T-helper 1 cell treated with Interleukin-12 subunit alpha and Interleukin-12 subunit beta and Interleukin-4 antibody, amounts not matched to agents 30 μg/mL and 1 μg/mL, for 36 hours (primary cell): ENCODE data around the gene LDLRAD3.

Experiments used
- H3K27ac Mint-ChIP-seq: one replicate; pipeline ENCODE4 v1.8.0; 2021; ENCODE audit warnings: mild to moderate bottlenecking, mixed read lengths
- H3K27me3 Mint-ChIP-seq: one replicate; pipeline ENCODE4 v1.8.0; 2021; ENCODE audit warnings: low read depth, mixed read lengths
- H3K36me3 Mint-ChIP-seq: one replicate; pipeline ENCODE4 v1.8.0; 2021; ENCODE audit warnings: low read depth, mixed read lengths
- H3K4me1 Mint-ChIP-seq: one replicate; pipeline ENCODE4 v1.8.0; 2021; ENCODE audit warnings: low read depth, mixed read lengths
- H3K4me3 Mint-ChIP-seq: one replicate; pipeline ENCODE4 v1.8.0; 2021; ENCODE audit warnings: mild to moderate bottlenecking, moderate library complexity, mixed read lengths
- H3K9me3 Mint-ChIP-seq: one replicate; pipeline ENCODE4 v1.8.0; 2021; ENCODE audit warnings: mixed read lengths

The LDLRAD3 gene

GRCh38 chr11:36019005-36019596, 75.2 kb downstream of the LDLRAD3 start:
- H3K4me3 Mint-ChIP-seq = no peak overlapping the region
- no peaks in the 10 kb centered on the region for H3K36me3 Mint-ChIP-seq
- no peaks in the 10 kb centered on the region for H3K4me1 Mint-ChIP-seq
- no peaks in the 10 kb centered on the region for H3K9me3 Mint-ChIP-seq
- H3K27ac Mint-ChIP-seq = no peak overlapping the region
- H3K27me3 Mint-ChIP-seq = peaks cover 10% of the 10 kb centered on the region

- Mint-ChIP-seq H3K9me3 (no peaks in the 10 kb centered on the region), H3K27me3 (peaks cover 10% of the 10 kb centered on the region), H3K4me3 (no peak overlapping the region), H3K27ac (no peak overlapping the region), H3K36me3 (no peaks in the 10 kb centered on the region), H3K4me1 (no peaks in the 10 kb centered on the region)
Observed at GRCh38 chr11:36019722-36020121, 75.9 kb downstream of the LDLRAD3 start.

GRCh38 chr11:36022882-36023281, 79.0 kb downstream of the LDLRAD3 start:
- Mint-ChIP-seq H3K4me3 (no peak overlapping the region), H3K9me3 (no peaks in the 10 kb centered on the region), H3K36me3 (no peaks in the 10 kb centered on the region), H3K4me1 (no peaks in the 10 kb centered on the region), H3K27me3 (peaks cover 10% of the 10 kb centered on the region), H3K27ac (no peak overlapping the region)

- no peaks in the 10 kb centered on the region for H3K9me3 Mint-ChIP-seq
- no peak overlapping the region for H3K4me3 Mint-ChIP-seq
- H3K27me3 Mint-ChIP-seq = peaks cover 8% of the 10 kb centered on the region
- H3K4me1 Mint-ChIP-seq = no peaks in the 10 kb centered on the region
- no peak overlapping the region for H3K27ac Mint-ChIP-seq
- H3K36me3 Mint-ChIP-seq = no peaks in the 10 kb centered on the region
Observed at GRCh38 chr11:36023922-36024321, 80.1 kb downstream of the LDLRAD3 start.

GRCh38 chr11:36024716-36025115, 80.9 kb downstream of the LDLRAD3 start:
- no peak overlapping the region for H3K4me3 Mint-ChIP-seq
- H3K27me3 Mint-ChIP-seq = peaks cover 6% of the 10 kb centered on the region
- H3K36me3 Mint-ChIP-seq = no peaks in the 10 kb centered on the region
- no peaks in the 10 kb centered on the region for H3K4me1 Mint-ChIP-seq
- H3K27ac Mint-ChIP-seq = no peak overlapping the region
- H3K9me3 Mint-ChIP-seq = no peaks in the 10 kb centered on the region

- Mint-ChIP-seq H3K4me3 (no peak overlapping the region), H3K4me1 (no peaks in the 10 kb centered on the region), H3K27me3 (peaks cover 3% of the 10 kb centered on the region), H3K36me3 (no peaks in the 10 kb centered on the region), H3K9me3 (no peaks in the 10 kb centered on the region), H3K27ac (no peak overlapping the region)
Observed at GRCh38 chr11:36026315-36026968, 82.6 kb downstream of the LDLRAD3 start.

GRCh38 chr11:36027731-36028130, 83.9 kb downstream of the LDLRAD3 start:
- no peaks in the 10 kb centered on the region for H3K9me3 Mint-ChIP-seq
- H3K36me3 Mint-ChIP-seq = no peaks in the 10 kb centered on the region
- H3K27ac Mint-ChIP-seq = no peak overlapping the region

GRCh38 chr11:36029616-36030015, 85.8 kb downstream of the LDLRAD3 start:
- H3K4me1 Mint-ChIP-seq = no peaks in the 10 kb centered on the region
- no peak overlapping the region for H3K27ac Mint-ChIP-seq
- no peak overlapping the region for H3K4me3 Mint-ChIP-seq

More at GRCh38 chr11:36027731-36028130, 83.9 kb downstream of the LDLRAD3 start:
- Mint-ChIP-seq H3K4me1 (no peaks in the 10 kb centered on the region), H3K27me3 (peaks cover 3% of the 10 kb centered on the region), H3K4me3 (no peak overlapping the region)

GRCh38 chr11:36030731-36031281, 86.9 kb downstream of the LDLRAD3 start:
- Mint-ChIP-seq H3K9me3 (no peaks in the 10 kb centered on the region), H3K4me3 (no peak overlapping the region), H3K27me3 (no peaks in the 10 kb centered on the region), H3K27ac (no peak overlapping the region), H3K36me3 (no peaks in the 10 kb centered on the region), H3K4me1 (no peaks in the 10 kb centered on the region)

More at GRCh38 chr11:36029616-36030015, 85.8 kb downstream of the LDLRAD3 start:
- H3K36me3 Mint-ChIP-seq = no peaks in the 10 kb centered on the region
- no peaks in the 10 kb centered on the region for H3K27me3 Mint-ChIP-seq
- no peaks in the 10 kb centered on the region for H3K9me3 Mint-ChIP-seq

GRCh38 chr11:36033082-36033751, 89.4 kb downstream of the LDLRAD3 start:
- Mint-ChIP-seq H3K27ac (no peak overlapping the region), H3K9me3 (no peaks in the 10 kb centered on the region), H3K36me3 (no peaks in the 10 kb centered on the region), H3K27me3 (no peaks in the 10 kb centered on the region), H3K4me3 (no peak overlapping the region), H3K4me1 (no peaks in the 10 kb centered on the region)

GRCh38 chr11:36033936-36034335, 90.1 kb downstream of the LDLRAD3 start:
- H3K4me3 Mint-ChIP-seq = no peak overlapping the region
- H3K9me3 Mint-ChIP-seq = no peaks in the 10 kb centered on the region
- H3K36me3 Mint-ChIP-seq = no peaks in the 10 kb centered on the region
- no peaks in the 10 kb centered on the region for H3K4me1 Mint-ChIP-seq
- no peak overlapping the region for H3K27ac Mint-ChIP-seq
- H3K27me3 Mint-ChIP-seq = no peaks in the 10 kb centered on the region

- Mint-ChIP-seq H3K9me3 (no peaks in the 10 kb centered on the region), H3K4me3 (no peak overlapping the region), H3K27me3 (no peaks in the 10 kb centered on the region), H3K4me1 (no peaks in the 10 kb centered on the region), H3K36me3 (no peaks in the 10 kb centered on the region), H3K27ac (no peak overlapping the region)
Observed at GRCh38 chr11:36034551-36035331, 90.9 kb downstream of the LDLRAD3 start.

- no peaks in the 10 kb centered on the region for H3K36me3 Mint-ChIP-seq
Observed at GRCh38 chr11:36035454-36035853, 91.6 kb downstream of the LDLRAD3 start.

GRCh38 chr11:36035999-36036398, 92.1 kb downstream of the LDLRAD3 start:
- Mint-ChIP-seq H3K4me1 (no peaks in the 10 kb centered on the region), H3K4me3 (no peak overlapping the region), H3K9me3 (no peaks in the 10 kb centered on the region)

More at GRCh38 chr11:36035454-36035853, 91.6 kb downstream of the LDLRAD3 start:
- no peaks in the 10 kb centered on the region for H3K9me3 Mint-ChIP-seq
- no peak overlapping the region for H3K4me3 Mint-ChIP-seq
- H3K27ac Mint-ChIP-seq = no peak overlapping the region
- H3K27me3 Mint-ChIP-seq = no peaks in the 10 kb centered on the region
- no peaks in the 10 kb centered on the region for H3K4me1 Mint-ChIP-seq

More at GRCh38 chr11:36035999-36036398, 92.1 kb downstream of the LDLRAD3 start:
- Mint-ChIP-seq H3K27ac (no peak overlapping the region), H3K27me3 (no peaks in the 10 kb centered on the region), H3K36me3 (no peaks in the 10 kb centered on the region)
